Measurements from ENCODE around the gene PLSCR3. TPM values are rescaled to one million over a fixed set of nuclear protein-coding genes. Genes with fewer than 3 reads are reported as not detected.

Gene PLSCR3
- total and polyA plus RNA-seq, 2 experiments from 2014 or later = 30.0 to 34.3 TPM

GRCh38 chr17:7416323-7416722 lies 22.0 kb upstream of the PLSCR3 start (continued):
- TF ChIP-seq ZNF462 (CRISPR knock-in tag; IDR thresholded peaks at IDR 0.05) (no peak), CTCF (conservative IDR thresholded peaks at IDR 0.05; ENCODE audit: low read depth in 2 of 2) (no peak), NANOG (IDR thresholded peaks at IDR 0.05; ENCODE audit: borderline replicate concordance) (no peak), ZNF114 (CRISPR knock-in tag; IDR thresholded peaks at IDR 0.05) (no peak)

- no peaks in the 10 kb centered on the region for H3F3A ChIP-seq (replicated peaks; ENCODE audit: low read depth)
- no peaks in the 10 kb centered on the region; the same call in 1 of the 2 replicates for H4K20me1 ChIP-seq (replicated peaks; ENCODE audit: insufficient read depth)
- H3K4me3 ChIP-seq = no peak overlapping the region
- Mint-ChIP-seq H3K9me3 (no peaks in the 10 kb centered on the region), H3K27ac (no peak overlapping the region), H3K36me3 (ENCODE audit: low read depth) (peaks cover 18% of the 10 kb centered on the region), H3K27me3 (ENCODE audit: insufficient read depth, low read depth, poor library complexity) (peaks cover 9% of the 10 kb centered on the region), H3K4me3 (no peak overlapping the region), H3K4me1 (peaks cover 39% of the 10 kb centered on the region)
- H3K4me2 ChIP-seq = no peak overlapping the region
- no peak overlapping the region for H3K27ac ChIP-seq (ENCODE audit: low read depth)
- H3K9me2 ChIP-seq (ENCODE audit: insufficient read depth) = no peaks in the 10 kb centered on the region
- H3K36me3 ChIP-seq (ENCODE audit: insufficient read depth) = no peaks in the 10 kb centered on the region
- H3K79me2 ChIP-seq (replicated peaks; ENCODE audit: insufficient read depth) = no peaks in the 10 kb centered on the region
- no peaks in the 10 kb centered on the region for H3K27me3 ChIP-seq (ENCODE audit: insufficient read depth)
- H2AFZ ChIP-seq = no peak overlapping the region
- TF ChIP-seq EZH2phosphoT487 (IDR thresholded peaks at IDR 0.05; ENCODE audit: unreplicated experiment) = no peak
- TF ChIP-seq CTCF (conservative IDR thresholded peaks at IDR 0.05; ENCODE audit: low read depth in 2 of 2) = no peak
- no peak for TF ChIP-seq POLR2AphosphoS5 (IDR thresholded peaks at IDR 0.05; ENCODE audit: low read depth)
- no peak for TF ChIP-seq ETS1 (IDR thresholded peaks at IDR 0.05)
- no peak for TF ChIP-seq JUNB (IDR thresholded peaks at IDR 0.05; ENCODE audit: unreplicated experiment)
- TF ChIP-seq NANOG (IDR thresholded peaks at IDR 0.05; ENCODE audit: borderline replicate concordance) = no peak
- TF ChIP-seq REST (IDR thresholded peaks at IDR 0.05; ENCODE audit: unreplicated experiment) = no peak
- DNase-seq (ENCODE audit: low spot score) (no peak), ATAC-seq (no peak)
- H3K4me1 ChIP-seq (ENCODE audit: insufficient read depth) = no peaks in the 10 kb centered on the region
Observed at GRCh38 chr17:7415784-7416183, 21.5 kb upstream of the PLSCR3 start.

Measured in GM23338 (cell line).